Measurements from ENCODE around the gene RNF213. TPM values are rescaled to one million over a fixed set of nuclear protein-coding genes. Genes with fewer than 3 reads are reported as not detected.

Gene RNF213
- total and polyA plus RNA-seq, 2 of the 8 experiments (the other 6 are each of a cell fraction or from before 2014, with no cell fraction given), result 33.8 to 62.8 TPM

- whole genome bisulfite sequencing, 2 experiments (ENCODE audit: extremely low coverage in 1 of 2, insufficient coverage in 1 of 2, insufficient read length in 1 of 2, insufficient replicate concordance in 2 of 2, low coverage in 1 of 2, low lambda C conversion rate in 2 of 2, missing lambda C conversion rate in 1 of 2), result 91% methylated on average over 11 of the region's 11 CpGs; no CpG with 5 or more reads in 1 of the 2 experiments
- Histone ChIP-seq H3K23me2 (ENCODE audit: low read depth, low read length) (no peaks in the 10 kb centered on the region), H3K79me2 (ENCODE audit: control insufficient read depth in 1 of 2, insufficient read depth in 2 of 2, low read length in 2 of 2) (no peaks in the 10 kb centered on the region), H3K4me1 (replicated peaks in 1 of 4; ENCODE audit: control insufficient read depth in 3 of 4, insufficient read depth in 4 of 4, low read length in 3 of 4) (peaks cover 0 to 5% (median 1%) of the 10 kb centered on the region in 4 experiments; a peak in 2 of 7 replicates), H2AFZ (ENCODE audit: low read length) (no peak overlapping the region), H2BK120ac (replicated peaks; ENCODE audit: low read depth, low read length) (no peak overlapping the region), H3K56ac (replicated peaks; ENCODE audit: insufficient read length, low read depth, low read length) (no peak overlapping the region), H3K23ac (ENCODE audit: insufficient read length) (no peak overlapping the region), H3K27ac (ENCODE audit: low read depth, low read length) (no peak overlapping the region), H3K4me3 (ENCODE audit: extremely low read depth in 1 of 4, insufficient read depth in 2 of 4, low read depth in 3 of 4, low read length in 4 of 4) (no peak overlapping the region), H4K91ac (replicated peaks; ENCODE audit: insufficient read length, low read length) (no peak overlapping the region), H2BK5ac (ENCODE audit: low read depth, low read length) (no peak overlapping the region), H3K36me3 (ENCODE audit: control insufficient read depth in 2 of 4, insufficient read depth in 4 of 4, low read length in 3 of 4) (no peaks in the 10 kb centered on the region), H3K27me3 (replicated peaks in 1 of 4; ENCODE audit: control insufficient read depth in 3 of 4, extremely low read depth in 1 of 4, insufficient read depth in 3 of 4, low read length in 3 of 4) (no peaks in the 10 kb centered on the region), H4K8ac (ENCODE audit: extremely low read depth, insufficient read depth, low read length) (no peak overlapping the region), H3K18ac (ENCODE audit: extremely low read depth, low read length) (no peak overlapping the region), H3K14ac (ENCODE audit: insufficient read length) (no peak overlapping the region), H3K79me1 (ENCODE audit: low read depth, low read length) (no peaks in the 10 kb centered on the region), H2BK20ac (ENCODE audit: low read length) (no peak overlapping the region), H4K20me1 (replicated peaks in 1 of 2; ENCODE audit: control insufficient read depth in 1 of 2, insufficient read depth in 2 of 2, low read length in 2 of 2) (peaks cover 0 to 2% of the 10 kb centered on the region in 2 experiments), H2BK15ac (ENCODE audit: low read length) (no peak overlapping the region), H2BK12ac (ENCODE audit: low read depth, low read length) (no peak overlapping the region), H3K9me3 (ENCODE audit: insufficient read depth in 2 of 2, low read depth in 1 of 2, low read length in 1 of 2) (no peaks in the 10 kb centered on the region; a peak in 1 of 4 replicates), H3K4me2 (ENCODE audit: insufficient read depth in 1 of 2, low read depth in 2 of 2, low read length in 2 of 2) (no peak overlapping the region), H3K4ac (replicated peaks; ENCODE audit: insufficient read length, low read depth, low read length) (no peak overlapping the region), H3K9ac (replicated peaks in 1 of 4; ENCODE audit: extremely low read depth in 1 of 4, low read depth in 3 of 4, low read length in 3 of 4) (no peak overlapping the region), H4K5ac (ENCODE audit: insufficient read length, low read depth, low read length) (no peak overlapping the region), H2AK5ac (ENCODE audit: low read depth, low read length) (no peak overlapping the region)
- FAIRE-seq, result no peak
- no peak for TF ChIP-seq SP1 (IDR thresholded peaks at IDR 0.05; ENCODE audit: low read depth, low read length)
- no peak for DNase-seq (ENCODE audit: low read depth in 1 of 2, low spot score in 2 of 2)
- CTCF ChIA-PET (ENCODE audit: partially characterized antibody), result interaction anchor here (0.6 to 2.1 kb wide), 17 partner anchors 11 to 175 kb away, joined by 3 to 22 read pairs (median 3); no protein-coding TSS in a partner anchor
- POLR2A ChIA-PET (ENCODE audit: partially characterized antibody), result interaction anchor here (1.2 kb wide), 1 partner anchor 18 kb away, joined by 3 read pairs; no protein-coding TSS in a partner anchor
Observed at GRCh38 chr17:80251966-80252365, 8.7 kb upstream of the RNF213 start.

Data from H1 (cell line).